GM15510 (cell line): ENCODE measurements around the gene AMBP.

ENCODE experiments used
- POLR2A ChIP-seq: IDR thresholded peaks from 3 replicates; pipeline ENCODE4 v1.6.1; 2011; ENCODE audit warnings: borderline replicate concordance; ENCODE audit not compliant: insufficient read length; ENCODE audit errors: extremely low read depth

Gene AMBP

DNA sequence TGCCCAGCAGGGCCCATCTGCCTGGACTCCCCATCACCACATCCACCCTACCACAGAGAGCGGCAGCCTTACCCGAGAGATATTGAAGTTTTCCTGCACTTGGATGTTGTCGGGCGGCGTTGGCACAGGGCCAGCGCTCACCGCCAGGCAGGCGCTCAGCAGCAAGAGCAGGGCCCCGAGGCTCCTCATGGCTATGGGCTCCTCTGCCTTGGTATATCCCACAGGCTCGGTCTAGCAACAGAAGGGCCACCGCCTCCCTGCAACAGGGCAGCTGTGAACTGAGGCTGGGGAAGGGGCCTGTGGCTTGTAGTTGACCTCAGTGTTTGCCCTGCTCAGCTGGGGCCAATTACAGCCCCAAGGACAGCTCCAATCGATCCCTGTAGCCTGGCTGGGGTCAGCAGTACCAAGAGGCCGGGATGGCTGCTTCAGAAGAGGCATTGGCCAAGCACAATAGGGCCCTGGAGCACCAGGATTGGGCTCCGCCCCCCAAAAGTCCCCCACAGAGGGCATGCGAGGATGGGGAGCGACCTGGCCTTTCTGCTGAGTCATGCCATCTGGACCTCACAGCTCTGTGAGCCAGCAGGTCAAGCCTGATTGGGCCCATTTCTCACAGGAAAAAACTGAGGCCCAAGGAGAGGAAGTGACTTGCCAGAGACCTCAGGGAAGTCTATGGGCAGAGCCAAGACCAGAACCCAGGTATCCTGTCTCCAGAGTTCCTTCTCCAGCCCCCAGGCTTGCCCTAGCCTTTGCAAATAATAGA, at the start of gene AMBP:
Gene AMBP, minus strand, starts transcription at position 280 of the 760 bp plus-strand sequence. Its CDS starts 91 bp downstream, at position 189.
- TF ChIP-seq POLR2A, result no peak

DNA sequence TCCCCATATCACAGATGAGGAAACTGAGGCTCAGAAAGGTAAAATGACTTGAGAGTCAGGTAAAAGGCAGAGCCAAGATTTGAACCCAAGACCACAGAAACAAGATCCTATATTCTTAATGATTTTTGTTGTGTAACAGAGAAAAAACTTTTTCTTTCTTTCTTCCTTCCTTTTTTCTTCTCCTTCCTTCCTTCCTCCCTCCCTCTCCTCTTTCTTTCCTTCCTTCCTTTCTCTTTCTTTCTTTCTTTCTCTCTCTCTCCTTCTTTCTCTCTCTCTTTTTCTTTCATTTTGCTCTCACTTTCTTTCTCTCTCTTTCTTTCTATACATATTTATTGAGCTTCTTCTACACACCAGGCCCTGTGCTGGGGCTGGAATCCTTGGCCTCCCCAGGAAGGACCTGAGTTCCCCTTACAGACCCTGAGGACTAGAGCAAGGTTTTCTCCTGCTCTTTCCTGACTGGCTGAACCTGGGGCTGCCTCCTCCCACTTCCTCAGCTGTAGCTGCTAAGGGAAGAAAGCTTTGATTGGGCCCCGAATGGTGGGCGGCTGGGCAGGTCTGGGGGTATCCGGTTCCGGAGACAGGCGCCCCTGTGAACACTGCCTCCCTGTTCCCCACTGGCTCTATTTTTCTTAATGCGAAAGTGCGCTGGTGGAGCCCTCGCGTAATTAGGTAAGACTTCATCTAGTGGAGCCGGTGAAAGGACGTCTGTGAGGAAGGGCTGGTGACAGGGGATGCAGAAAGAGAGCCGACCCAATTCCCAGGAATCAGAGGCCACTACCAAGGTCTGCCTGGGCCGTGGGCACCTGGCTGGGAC, 48.4 kb upstream of the AMBP start:
- TF ChIP-seq POLR2A, result no peak

DNA sequence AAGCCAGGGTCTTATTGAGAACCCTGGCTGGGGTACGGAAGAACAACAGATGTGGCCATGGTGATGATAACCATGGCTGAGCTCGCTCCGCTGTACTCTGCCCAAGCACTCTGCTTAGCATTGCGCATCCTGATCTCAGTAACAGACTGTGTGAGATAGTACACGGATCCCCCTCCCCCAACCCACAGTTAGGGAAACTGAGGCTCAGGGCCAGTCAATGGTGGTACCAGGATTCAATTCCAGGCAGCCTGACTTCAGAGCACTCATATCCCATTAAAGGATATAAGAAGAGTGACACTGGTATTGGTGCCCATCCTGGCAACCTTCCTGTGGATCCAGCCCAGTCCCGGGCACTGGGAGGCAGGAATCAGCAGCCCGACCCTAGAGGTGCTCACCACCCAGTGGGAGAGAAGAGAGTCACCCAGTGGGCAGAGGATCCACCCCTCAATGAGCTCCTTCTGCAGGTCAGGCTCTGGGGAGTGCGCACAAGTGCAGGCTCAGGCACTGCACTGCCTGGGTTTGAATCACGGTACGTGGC, 47.4 kb upstream of the AMBP start:
- TF ChIP-seq POLR2A, result no peak

DNA sequence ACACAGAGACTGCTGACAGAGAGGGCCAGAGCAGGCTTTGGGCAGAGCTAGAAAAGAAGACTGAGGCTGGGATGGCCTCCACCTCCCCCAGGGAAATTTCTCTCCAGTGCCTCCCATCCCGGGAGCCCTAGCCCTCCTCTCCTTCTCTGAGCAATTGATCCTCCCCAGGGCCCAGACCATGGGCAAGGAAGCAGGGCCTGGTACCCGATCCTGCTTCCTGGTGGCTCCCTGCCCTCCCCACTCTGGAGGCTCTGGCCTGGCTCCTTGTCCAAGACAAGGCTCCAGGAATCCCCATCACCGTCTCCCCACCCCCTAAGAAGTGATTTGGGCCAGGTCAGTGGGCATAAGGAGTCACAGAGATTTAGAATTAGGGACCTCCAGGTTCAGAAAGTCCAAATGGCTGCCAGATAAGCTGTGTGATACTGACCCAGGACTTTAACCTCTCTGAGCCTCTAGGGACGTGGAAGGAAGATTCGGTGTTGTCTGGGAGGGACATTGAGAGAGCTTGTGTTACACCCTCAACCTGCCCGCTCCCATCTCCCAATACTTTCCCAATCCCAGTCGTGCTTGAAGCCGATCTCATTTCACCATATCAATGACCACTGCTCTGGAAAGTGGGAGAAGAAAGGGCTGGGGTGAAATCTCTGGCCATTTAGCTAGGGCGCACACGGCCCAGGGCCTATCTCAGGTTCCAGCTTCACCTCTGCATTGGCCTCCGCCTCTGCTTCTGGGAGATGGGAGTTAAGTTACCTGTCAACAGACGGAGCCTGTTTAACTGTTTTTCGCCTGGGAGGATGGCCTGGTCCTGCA, 46.8 kb upstream of the AMBP start:
- no peak for TF ChIP-seq POLR2A

DNA sequence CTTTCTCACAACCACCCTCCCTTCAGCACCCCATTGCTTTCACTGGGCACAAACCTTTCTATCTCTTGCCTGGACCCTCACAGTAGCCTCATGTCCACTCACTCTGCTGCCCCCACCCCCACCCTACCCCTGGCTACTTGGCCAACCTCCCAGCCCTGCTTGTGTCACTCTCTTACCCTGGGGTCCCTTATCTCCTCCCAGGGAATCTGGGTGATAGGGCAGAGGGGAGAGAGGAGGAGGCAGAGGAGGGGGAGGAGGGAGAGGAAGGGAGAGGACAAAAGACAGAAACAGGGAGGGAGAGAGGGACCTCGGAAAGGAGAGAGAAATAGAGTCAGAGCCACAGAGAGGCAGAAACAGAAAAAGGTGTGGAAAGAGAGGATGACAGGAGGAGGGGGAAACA, 46.0 kb upstream of the AMBP start:
- no peak for TF ChIP-seq POLR2A

DNA sequence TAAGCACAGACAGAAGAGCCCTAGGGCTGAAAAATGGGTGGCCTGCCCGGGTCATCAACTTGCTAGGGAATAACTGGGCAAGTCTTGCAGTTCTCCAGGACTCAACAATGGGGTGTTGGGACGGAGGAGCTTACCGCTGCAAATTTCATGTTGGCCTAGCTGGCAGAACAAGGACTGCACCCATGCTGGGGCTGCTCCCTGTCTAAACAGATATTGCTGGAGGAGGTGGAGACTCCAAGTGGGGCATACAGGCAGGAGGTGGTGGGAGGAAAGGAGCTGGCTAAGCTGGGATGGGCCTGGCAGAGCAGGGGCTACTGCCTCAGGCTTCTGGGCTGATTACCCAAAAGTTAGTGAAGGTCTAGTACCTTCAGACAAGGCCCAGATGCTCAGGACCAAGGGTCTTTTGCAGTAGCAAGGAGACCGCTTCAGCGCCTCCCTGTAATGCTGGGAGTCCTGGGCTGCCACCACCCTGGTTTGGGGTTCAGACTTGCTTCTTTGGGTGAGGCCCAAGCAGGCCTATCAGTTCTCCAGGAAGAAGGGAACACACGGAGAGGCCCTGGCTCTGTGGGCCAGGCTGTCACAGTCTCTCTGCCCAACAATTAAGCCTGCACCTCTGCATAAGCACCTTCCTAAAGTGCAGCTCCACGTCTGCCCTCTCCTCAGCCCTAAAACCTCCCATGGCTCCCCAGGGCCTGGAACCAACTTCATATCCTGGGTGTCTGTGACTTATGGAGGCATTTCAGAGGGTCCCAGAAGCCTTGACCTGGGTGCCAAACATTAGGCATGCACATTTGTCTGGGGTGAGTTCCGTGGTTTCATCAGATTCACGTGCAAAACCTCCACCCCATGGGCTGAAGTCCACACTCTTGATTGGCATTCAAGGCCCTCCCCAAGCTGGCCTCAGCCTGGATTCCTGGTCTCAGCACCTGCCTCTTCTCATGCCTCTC, 45.2 kb upstream of the AMBP start:
- TF ChIP-seq POLR2A, result no peak

DNA sequence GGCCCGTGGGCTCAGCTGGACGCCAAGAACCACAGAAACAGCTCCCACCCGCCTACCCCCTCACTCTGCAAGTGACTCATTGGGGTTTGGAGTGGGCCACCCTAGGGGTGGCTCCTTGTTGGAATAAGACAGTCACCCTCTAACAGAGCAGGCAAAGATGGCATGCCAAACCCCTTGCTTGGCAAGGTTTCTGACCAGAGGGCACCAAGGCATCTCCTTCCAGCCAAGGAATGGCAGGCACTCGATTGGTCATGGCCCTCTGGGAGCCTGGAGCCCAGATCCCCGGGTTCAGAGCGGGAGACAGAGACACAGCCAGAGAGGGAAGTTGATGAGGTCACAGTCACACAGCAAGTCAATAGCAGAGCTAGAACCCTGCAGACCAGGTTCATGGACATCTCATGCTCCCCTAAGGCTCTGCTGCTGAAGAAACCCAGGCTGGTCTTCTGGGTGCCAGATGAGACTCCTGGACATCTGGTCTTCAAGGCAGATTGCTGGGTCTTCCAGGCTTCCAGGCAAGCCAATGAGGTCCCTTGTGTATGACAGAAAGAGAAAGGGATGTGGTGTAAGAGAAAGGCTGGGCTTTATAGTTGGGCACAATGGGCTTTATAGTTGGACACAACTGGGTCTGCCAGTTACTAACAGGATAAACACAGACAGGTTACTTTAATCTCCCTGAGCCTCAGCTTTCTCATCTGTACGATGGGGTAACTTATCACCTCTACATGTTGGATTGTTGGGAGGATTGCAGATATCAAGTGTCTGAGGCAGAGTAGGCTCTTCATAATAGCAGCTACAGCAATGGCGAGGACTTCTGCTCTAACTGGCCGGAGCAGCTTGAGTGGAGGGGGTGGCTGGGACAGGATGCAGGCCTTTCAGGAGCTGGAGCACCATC, 44.3 kb upstream of the AMBP start:
- no peak for TF ChIP-seq POLR2A

DNA sequence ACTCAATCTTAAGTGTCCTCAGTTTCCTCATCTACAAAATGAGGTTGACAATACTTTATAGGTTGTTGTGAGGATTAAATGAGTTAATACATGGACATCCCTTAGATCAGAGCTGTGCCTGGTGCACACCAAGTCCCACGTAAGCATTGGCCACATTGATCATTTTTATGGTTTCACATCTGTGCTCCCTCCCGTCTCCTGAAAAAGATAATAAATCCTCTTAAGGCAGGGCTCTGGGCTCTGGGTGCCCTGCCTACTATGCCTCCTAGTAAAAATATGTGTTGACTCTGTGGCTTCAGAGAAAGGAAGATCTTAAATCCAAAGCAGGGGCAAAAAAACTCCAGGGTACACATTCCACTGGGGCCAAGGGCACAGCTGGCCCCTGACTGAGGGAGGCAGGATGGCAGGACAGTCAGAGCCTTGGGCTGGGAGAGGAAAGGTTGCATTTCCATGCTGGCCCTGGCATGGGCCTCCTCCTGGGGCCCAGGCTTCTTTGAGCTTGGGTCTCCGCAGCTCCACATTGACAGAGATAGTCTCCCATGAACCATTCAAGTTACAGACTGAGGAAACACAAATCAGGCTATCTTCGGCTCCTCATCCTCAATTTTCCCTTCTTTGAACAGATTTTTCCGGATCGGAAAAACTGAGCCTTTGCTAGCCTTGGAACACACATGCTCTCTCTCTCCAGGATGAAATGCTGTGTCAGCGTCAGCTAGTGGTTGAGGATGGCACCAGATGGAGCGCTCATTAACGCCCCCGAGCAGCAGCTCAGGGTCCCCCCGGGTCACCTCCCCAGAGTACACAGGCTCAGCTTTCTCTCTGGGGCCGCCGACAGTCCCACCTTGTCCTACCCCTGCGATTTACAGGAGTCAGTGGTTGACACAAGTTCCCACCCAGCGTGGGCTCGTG, 43.4 kb upstream of the AMBP start:
- no peak for TF ChIP-seq POLR2A

DNA sequence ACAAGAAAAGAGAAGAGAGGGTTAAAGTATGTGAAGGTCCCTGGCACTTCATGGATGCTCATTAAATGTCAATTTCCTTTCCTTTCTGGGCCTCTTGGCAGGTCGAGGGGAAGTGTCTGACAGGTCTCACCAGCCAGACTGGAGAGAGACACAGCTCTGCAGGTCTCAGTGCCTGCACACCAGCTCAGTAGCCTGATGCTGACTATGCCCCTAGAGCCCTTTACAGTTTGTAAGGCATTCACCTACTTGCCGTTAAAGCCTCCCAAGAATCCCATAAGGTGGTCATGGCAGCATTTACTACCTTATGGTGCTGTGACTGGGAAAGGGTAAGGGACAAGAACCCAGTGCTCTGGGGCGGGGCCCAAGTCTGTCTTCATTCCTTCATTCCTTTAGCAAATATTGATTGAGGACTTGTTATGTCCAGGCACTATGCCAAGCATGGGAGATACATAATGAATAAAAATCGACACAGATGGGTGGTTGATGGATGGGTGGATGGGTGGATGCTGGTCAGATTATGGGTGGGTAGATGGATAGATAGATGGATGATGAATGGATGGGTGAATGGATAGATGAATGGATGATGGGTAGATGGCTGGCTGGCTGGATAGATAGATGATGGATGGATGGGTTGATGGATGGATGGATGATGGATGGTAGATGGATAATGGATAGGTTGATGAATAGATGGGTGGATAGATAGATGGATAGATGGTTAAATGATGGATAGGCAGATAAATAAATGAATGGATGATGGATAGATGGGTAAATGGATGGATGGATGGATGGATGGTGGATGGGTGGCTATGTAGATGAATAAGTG, 42.3 kb upstream of the AMBP start:
- TF ChIP-seq POLR2A, result no peak

DNA sequence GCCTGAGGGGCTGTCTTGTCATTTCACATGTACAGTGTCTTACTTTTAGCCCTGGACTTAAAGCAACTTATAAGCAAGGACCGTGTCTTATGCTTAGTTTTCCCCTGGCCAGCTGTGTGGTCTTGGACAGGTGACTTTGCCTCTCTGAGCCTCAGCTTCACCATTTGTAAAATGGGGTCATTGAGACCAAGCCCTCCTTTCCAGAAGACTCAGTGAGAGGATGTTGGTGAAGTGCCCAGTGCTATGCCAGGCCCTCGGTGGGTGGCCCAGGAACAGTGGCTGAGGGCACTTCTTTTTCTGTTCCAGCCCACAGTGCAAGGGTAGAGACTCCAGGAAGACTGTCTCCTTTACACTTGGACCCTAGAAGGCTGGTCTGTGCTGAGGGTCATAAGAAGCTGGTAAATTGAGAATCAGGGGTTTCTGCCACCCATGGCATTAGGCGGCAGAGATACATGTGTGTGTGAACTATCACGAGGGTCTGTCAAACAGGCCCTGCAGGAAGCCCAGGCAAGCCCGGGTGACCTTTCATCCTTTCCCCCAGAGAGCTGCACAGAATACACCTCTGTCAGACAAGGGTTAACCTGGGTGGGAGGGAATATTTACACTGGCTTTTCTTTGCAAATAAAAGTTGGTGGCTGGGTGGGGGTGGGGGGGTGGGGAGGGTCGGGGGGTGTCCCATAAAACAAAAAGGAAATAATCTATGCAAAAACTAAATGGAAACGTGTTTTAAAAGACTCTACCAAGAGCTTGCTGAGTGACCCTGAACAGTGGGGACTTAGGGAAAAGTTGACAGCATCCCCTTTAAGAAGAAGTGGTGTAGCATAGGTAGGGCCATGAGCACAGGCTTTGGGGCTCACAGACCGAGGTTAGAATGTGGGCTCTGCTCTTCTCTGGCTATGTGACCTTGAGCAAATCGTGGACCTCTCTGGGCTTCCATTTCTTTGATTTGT, 41.4 kb upstream of the AMBP start:
- TF ChIP-seq POLR2A, result no peak
